H1 (cell line): ENCODE data around the gene PARD3. TPM values are rescaled to one million over a fixed set of nuclear protein-coding genes. Genes with fewer than 3 reads are reported as not detected.
A peak's percentile ranks its signal among the peaks of the same experiment; 100 is the strongest.

Experiments used
- CTCF ChIA-PET: fragments of 300-600 bp; sonication (Branson Sonifier 250); formaldehyde crosslinking; loops from one replicate; lab custom pipeline; 2021; ENCODE audit not compliant: partially characterized antibody; lab: Charles Lee
- POLR2A ChIA-PET: fragments of 300-600 bp; sonication (Branson Sonifier 250); formaldehyde crosslinking; loops from one replicate; lab custom pipeline; 2021; ENCODE audit warnings: inconsistent platforms; ENCODE audit not compliant: partially characterized antibody; lab: Charles Lee
- DNase-seq, 2 experiments: peaks; one replicate each; pipeline versions ENCODE4 v3.0.0 to v3.0.0-alpha.2; 2010 to 2022; ENCODE audit warnings: low spot score in 2 of 2, low read depth in 1 of 2, mixed read lengths in 1 of 2
- FAIRE-seq: peaks from 2 replicates; lab custom pipeline; 2011; peaks lifted over from hg19 to GRCh38; lab: Jason Lieb, UNC
- H2AFZ ChIP-seq: 2 replicates; pipeline ENCODE4 v1.8.1; 2012; ENCODE audit warnings: low read length, inconsistent platforms
- H2AK5ac ChIP-seq: 2 replicates; pipeline ENCODE4 v1.6.1; 2013; ENCODE audit warnings: low read depth, low read length
- H2BK120ac ChIP-seq: replicated peaks from 2 replicates; pipeline ENCODE3; 2013; ENCODE audit warnings: low read depth, low read length, inconsistent platforms
- H2BK12ac ChIP-seq: 2 replicates; pipeline ENCODE4 v1.6.1; 2013; ENCODE audit warnings: low read depth, low read length
- H2BK15ac ChIP-seq: 2 replicates; pipeline ENCODE4 v1.6.1; 2013; ENCODE audit warnings: low read length
- H2BK20ac ChIP-seq: 2 replicates; pipeline ENCODE4 v1.6.1; 2013; ENCODE audit warnings: low read length
- H2BK5ac ChIP-seq: 2 replicates; pipeline ENCODE4 v1.6.1; 2013; ENCODE audit warnings: low read depth, low read length
- H3K14ac ChIP-seq: 2 replicates; pipeline ENCODE4 v1.6.1; 2013; ENCODE audit warnings: inconsistent platforms; ENCODE audit not compliant: insufficient read length
- H3K18ac ChIP-seq: 2 replicates; pipeline ENCODE4 v1.6.1; 2013; ENCODE audit warnings: low read length; ENCODE audit errors: extremely low read depth
- H3K23ac ChIP-seq: 2 replicates; pipeline ENCODE4 v1.6.1; 2013; ENCODE audit warnings: inconsistent platforms; ENCODE audit not compliant: insufficient read length
- H3K23me2 ChIP-seq: 2 replicates; pipeline ENCODE4 v1.6.1; 2013; ENCODE audit warnings: low read depth, low read length
- H3K27ac ChIP-seq: 2 replicates; pipeline ENCODE4 v1.6.1; 2011; ENCODE audit warnings: low read depth, low read length, inconsistent platforms
- H3K27me3 ChIP-seq, 4 experiments: replicated peaks in 1 of 4; 1 replicate in 1 of 4; 2 replicates in 3 of 4; pipeline versions ENCODE4 v1.6.1 to v1.8.1; 2011 to 2013; ENCODE audit warnings: low read length in 3 of 4, mild to moderate bottlenecking in 3 of 4, inconsistent platforms in 2 of 4, mixed read lengths in 2 of 4, moderate library complexity in 1 of 4; ENCODE audit not compliant: control insufficient read depth in 3 of 4, insufficient read depth in 3 of 4; ENCODE audit errors: extremely low read depth in 1 of 4
- H3K36me3 ChIP-seq, 4 experiments: 2 replicates each; pipeline versions ENCODE4 v1.6.1 to v1.8.1; 2011 to 2013; ENCODE audit warnings: mild to moderate bottlenecking in 4 of 4, low read length in 3 of 4, moderate library complexity in 2 of 4, control low read depth in 1 of 4, inconsistent platforms in 1 of 4; ENCODE audit not compliant: insufficient read depth in 4 of 4, control insufficient read depth in 2 of 4
- H3K4ac ChIP-seq: replicated peaks from 2 replicates; pipeline ENCODE3; 2013; ENCODE audit warnings: low read length, low read depth, mixed read lengths, inconsistent platforms; ENCODE audit not compliant: insufficient read length
- H3K4me1 ChIP-seq, 4 experiments: replicated peaks in 1 of 4; 1 replicate in 1 of 4; 2 replicates in 3 of 4; pipeline versions ENCODE4 v1.6.1 to v1.8.1; 2011 to 2013; ENCODE audit warnings: low read length in 3 of 4, inconsistent platforms in 2 of 4, mixed read lengths in 1 of 4; ENCODE audit not compliant: insufficient read depth in 4 of 4, control insufficient read depth in 3 of 4
- H3K4me2 ChIP-seq, 2 experiments: 2 replicates each; pipeline versions ENCODE4 v1.6.1 to v1.8.1; 2011 to 2013; ENCODE audit warnings: low read depth in 2 of 2, low read length in 2 of 2, control low read depth in 1 of 2, inconsistent platforms in 1 of 2, mild to moderate bottlenecking in 1 of 2; ENCODE audit not compliant: insufficient read depth in 1 of 2
- H3K4me3 ChIP-seq, 4 experiments: fragments of 200-600, 300-600 bp in 1 of 4; sonication (generic), shearing (Covaris generic), sonication (Bioruptor Twin) in 1 of 4; 2 replicates each; pipeline versions ENCODE4 v1.5.1 to v1.8.1; 2011 to 2016; ENCODE audit warnings: low read length in 4 of 4, low read depth in 3 of 4, control low read depth in 2 of 4, inconsistent platforms in 2 of 4, mild to moderate bottlenecking in 2 of 4, mixed read lengths in 1 of 4, moderate library complexity in 1 of 4; ENCODE audit not compliant: insufficient read depth in 2 of 4; ENCODE audit errors: extremely low read depth in 1 of 4
- H3K56ac ChIP-seq: replicated peaks from 2 replicates; pipeline ENCODE3; 2013; ENCODE audit warnings: low read depth, mild to moderate bottlenecking, mixed read lengths, low read length, inconsistent platforms; ENCODE audit not compliant: insufficient read length
- H3K79me1 ChIP-seq: 2 replicates; pipeline ENCODE4 v1.6.1; 2013; ENCODE audit warnings: low read depth, low read length, control low read depth
- H3K79me2 ChIP-seq, 2 experiments: 2 replicates each; pipeline versions ENCODE4 v1.6.1 to v1.8.1; 2012 to 2013; ENCODE audit warnings: low read length in 2 of 2, mild to moderate bottlenecking in 2 of 2, inconsistent platforms in 1 of 2; ENCODE audit not compliant: insufficient read depth in 2 of 2, control insufficient read depth in 1 of 2
- H3K9ac ChIP-seq, 4 experiments: replicated peaks in 1 of 4; 1 replicate in 1 of 4; 2 replicates in 3 of 4; pipeline versions ENCODE4 v1.6.1 to v1.8.1; 2011 to 2013; ENCODE audit warnings: low read depth in 3 of 4, low read length in 3 of 4, control low read depth in 2 of 4, mild to moderate bottlenecking in 2 of 4, moderate library complexity in 2 of 4, inconsistent platforms in 1 of 4; ENCODE audit errors: extremely low read depth in 1 of 4
- H3K9me3 ChIP-seq, 2 experiments: 2 replicates each; pipeline versions ENCODE4 v1.6.1 to v1.8.1; 2012 to 2013; ENCODE audit warnings: mild to moderate bottlenecking in 2 of 2, moderate library complexity in 2 of 2, control low read depth in 1 of 2, inconsistent platforms in 1 of 2, low read depth in 1 of 2, low read length in 1 of 2, mixed read lengths in 1 of 2; ENCODE audit not compliant: insufficient read depth in 2 of 2
- H4K20me1 ChIP-seq, 2 experiments: replicated peaks in 1 of 2; 2 replicates each; pipeline versions ENCODE3 to v1.8.1; 2011 to 2013; ENCODE audit warnings: inconsistent platforms in 2 of 2, low read length in 2 of 2, mild to moderate bottlenecking in 1 of 2; ENCODE audit not compliant: insufficient read depth in 2 of 2, control insufficient read depth in 1 of 2
- H4K5ac ChIP-seq: 2 replicates; pipeline ENCODE4 v1.6.1; 2013; ENCODE audit warnings: low read length, low read depth, mixed read lengths, inconsistent platforms; ENCODE audit not compliant: insufficient read length
- H4K8ac ChIP-seq: 2 replicates; pipeline ENCODE4 v1.8.0; 2013; ENCODE audit warnings: mild to moderate bottlenecking, moderate library complexity, low read length, inconsistent platforms; ENCODE audit not compliant: insufficient read depth; ENCODE audit errors: extremely low read depth
- H4K91ac ChIP-seq: replicated peaks from 2 replicates; pipeline ENCODE3; 2013; ENCODE audit warnings: low read length, mixed read lengths, inconsistent platforms; ENCODE audit not compliant: insufficient read length
- ASH2L ChIP-seq: fragments of 200-600, 300-600 bp; sonication (generic); IDR thresholded peaks from one replicate; pipeline ENCODE4 v1.7.1; 2017; ENCODE audit warnings: low read length
- BACH1 ChIP-seq: IDR thresholded peaks from 2 replicates; pipeline ENCODE4 v1.6.1; 2012; ENCODE audit warnings: low read length, improper control_type of control experiment
- EGR1 ChIP-seq: IDR thresholded peaks from 2 replicates; pipeline ENCODE4 v1.6.1; 2011; ENCODE audit warnings: low read depth, low read length, borderline replicate concordance
- EP300 ChIP-seq, 2 experiments: IDR thresholded peaks; 1 replicate in 1 of 2; 2 replicates in 1 of 2; pipeline ENCODE4 v1.6.1; 2011 to 2012; ENCODE audit warnings: low read depth in 2 of 2, low read length in 2 of 2, mild to moderate bottlenecking in 2 of 2, borderline replicate concordance in 1 of 2, inconsistent platforms in 1 of 2, moderate library complexity in 1 of 2
- GABPA ChIP-seq: IDR thresholded peaks from 2 replicates; pipeline ENCODE4 v1.6.1; 2011; ENCODE audit warnings: mild to moderate bottlenecking, low read length, moderate library complexity, borderline replicate concordance; ENCODE audit not compliant: insufficient read depth
- HDAC2 ChIP-seq, 2 experiments: fragments of 300-600 bp in 1 of 2; sonication (generic) in 1 of 2; IDR thresholded peaks; 2 replicates each; pipeline ENCODE4 v1.6.1; 2011 to 2012; ENCODE audit warnings: low read depth in 2 of 2, low read length in 2 of 2, mild to moderate bottlenecking in 2 of 2, moderate library complexity in 2 of 2, borderline replicate concordance in 1 of 2, inconsistent platforms in 1 of 2
- NANOG ChIP-seq: IDR thresholded peaks from 2 replicates; pipeline ENCODE4 v1.6.1; 2011; ENCODE audit warnings: low read length, low read depth, mild to moderate bottlenecking, inconsistent platforms; ENCODE audit not compliant: insufficient read depth, poor library complexity, severe bottlenecking
- POU5F1 ChIP-seq: IDR thresholded peaks from 2 replicates; pipeline ENCODE4 v1.6.1; 2011; ENCODE audit warnings: low read depth, mild to moderate bottlenecking, low read length, moderate library complexity
- WGBS, 2 experiments: shearing (Covaris generic) in 1 of 2; methylation state at CpG; one replicate each; pipeline versions ENCODE4 v1.1.6 to v1.1.7; 2013 to 2015; ENCODE audit warnings: low lambda C conversion rate in 2 of 2, mixed read lengths in 2 of 2, inconsistent platforms in 1 of 2, low coverage in 1 of 2, missing lambda C conversion rate in 1 of 2; ENCODE audit not compliant: insufficient replicate concordance in 2 of 2, insufficient coverage in 1 of 2, insufficient read length in 1 of 2; ENCODE audit errors: extremely low coverage in 1 of 2, missing lambda C conversion rate in 1 of 2; 5-methylcytosine and 5-hydroxymethylcytosine counted together
- polyA plus RNA-seq, 7 experiments: library from polyadenylated mRNA; depleted of rRNA in 3 of 7; stranded (reverse) in 5 of 7; unstranded in 2 of 7; fragments of >200 nt in 5 of 7; fragments of 200-250 nt in 2 of 7; gene quantifications; 1 replicate in 5 of 7; 2 replicates in 1 of 7; 4 replicates in 1 of 7; pipeline versions ENCODE4 v1.2.1 to v1.2.3, GENCODE V29; 2011 to 2013; ENCODE audit warnings: missing spikeins in 2 of 7, mixed read lengths in 2 of 7
- total RNA-seq: library from RNA; stranded (reverse); fragmentation: NEBNext Ultra II Directional; extraction: Animal tissue kit (Norgen Biotek cat#: 25700); gene quantifications from 2 replicates; pipeline ENCODE4 v1.2.1, GENCODE V29; 2021
- TF ChIP-seq, protein P1 (sequence below), 3 experiments: IDR thresholded peaks; 1 replicate in 2 of 3; 2 replicates in 1 of 3; pipeline versions ENCODE4 v1.5.1 to v1.6.1; 2011; ENCODE audit warnings: low read length in 3 of 3, mild to moderate bottlenecking in 3 of 3, inconsistent platforms in 2 of 3, low read depth in 1 of 3, moderate library complexity in 1 of 3; ENCODE audit not compliant: insufficient read depth in 1 of 3; ENCODE audit errors: control extremely low read depth in 1 of 3

Gene PARD3
- total and polyA plus RNA-seq, 2 of the 8 experiments (the other 6 are each of a cell fraction or from before 2014, with no cell fraction given) = 19.7 to 49.1 TPM

DNA sequence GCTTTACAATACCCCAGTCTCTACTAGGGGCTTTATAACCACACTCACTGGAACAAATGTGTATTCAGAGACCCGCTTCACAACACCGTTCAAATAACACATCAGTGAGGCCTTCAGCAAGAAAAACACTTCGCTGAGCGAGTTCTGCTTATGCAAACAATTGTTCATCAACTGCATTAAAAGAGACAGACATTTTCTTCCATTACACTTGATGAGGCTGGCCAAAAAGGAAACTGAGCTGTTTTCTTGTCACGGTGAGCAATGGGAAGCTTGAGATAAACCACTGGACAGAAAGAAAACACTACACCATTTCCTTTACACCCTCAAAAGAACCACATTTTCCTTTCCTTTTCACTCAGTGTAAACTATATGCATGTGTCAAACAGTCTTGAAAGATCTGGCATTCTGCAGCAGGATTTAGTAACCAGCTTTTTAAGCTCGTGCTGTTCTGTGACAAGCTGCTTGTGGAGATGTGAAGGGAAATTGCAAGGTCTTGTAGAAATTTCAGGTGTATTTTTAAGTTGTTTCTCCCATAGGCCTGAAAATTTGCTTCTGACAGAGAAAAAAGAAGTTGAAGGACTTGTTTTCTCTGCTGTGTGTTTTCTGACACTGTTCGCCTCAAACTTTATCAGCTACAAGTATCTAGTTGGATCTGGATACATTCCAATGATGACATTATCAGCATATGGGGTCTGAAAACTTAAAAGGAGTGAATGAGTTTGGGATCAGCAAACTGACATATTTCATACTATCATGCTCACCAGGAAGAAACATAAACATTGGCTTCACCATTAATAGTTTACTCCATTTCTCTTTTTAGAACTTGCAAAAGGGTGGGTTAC, 693.1 kb downstream of the PARD3 start:
- POLR2A ChIA-PET = no interaction called here

More for the DNA sequence above, 693.1 kb downstream of the PARD3 start:
- H3K9ac ChIP-seq = no peak overlapping the region; a peak in 1 of 7 replicates
- no peak overlapping the region for H4K91ac ChIP-seq
- H3K56ac ChIP-seq = no peak overlapping the region
- H2BK5ac ChIP-seq = no peak overlapping the region
- WGBS, 2 experiments = 93% methylated on average over 7 of the region's 7 CpGs; no CpG with 5 or more reads in 1 of the 2 experiments
- H3K79me1 ChIP-seq = no peaks in the 10 kb centered on the region
- peaks cover 0 to 5% (median 2%) of the 10 kb centered on the region in 4 experiments; a peak in 3 of 7 replicates for H3K4me1 ChIP-seq
- no peak overlapping the region for H3K4ac ChIP-seq
- H3K36me3 ChIP-seq = no peaks in the 10 kb centered on the region
- H3K27me3 ChIP-seq = no peaks in the 10 kb centered on the region
- H3K79me2 ChIP-seq = no peaks in the 10 kb centered on the region
- no peak overlapping the region for H4K8ac ChIP-seq
- no peaks in the 10 kb centered on the region for H4K20me1 ChIP-seq
- H3K9me3 ChIP-seq = no peaks in the 10 kb centered on the region
- H3K4me2 ChIP-seq = no peak overlapping the region
- H3K14ac ChIP-seq = no peak overlapping the region
- CTCF ChIA-PET = interaction anchor here (0.6 kb wide), 1 partner anchor 63 kb away, joined by 3 read pairs; no protein-coding TSS in a partner anchor
- H3K23ac ChIP-seq = no peak overlapping the region
- no peak overlapping the region for H3K4me3 ChIP-seq
- no peak overlapping the region for H2BK12ac ChIP-seq
- no peak for TF ChIP-seq GABPA
- TF ChIP-seq EGR1 = no peak
- no peak for TF ChIP-seq ASH2L
- no peak for TF ChIP-seq EP300 (IDR thresholded peaks at IDR 0.05; ENCODE audit: borderline replicate concordance in 1 of 2, low read depth in 2 of 2, low read length in 2 of 2)
- TF ChIP-seq, protein P1, sequence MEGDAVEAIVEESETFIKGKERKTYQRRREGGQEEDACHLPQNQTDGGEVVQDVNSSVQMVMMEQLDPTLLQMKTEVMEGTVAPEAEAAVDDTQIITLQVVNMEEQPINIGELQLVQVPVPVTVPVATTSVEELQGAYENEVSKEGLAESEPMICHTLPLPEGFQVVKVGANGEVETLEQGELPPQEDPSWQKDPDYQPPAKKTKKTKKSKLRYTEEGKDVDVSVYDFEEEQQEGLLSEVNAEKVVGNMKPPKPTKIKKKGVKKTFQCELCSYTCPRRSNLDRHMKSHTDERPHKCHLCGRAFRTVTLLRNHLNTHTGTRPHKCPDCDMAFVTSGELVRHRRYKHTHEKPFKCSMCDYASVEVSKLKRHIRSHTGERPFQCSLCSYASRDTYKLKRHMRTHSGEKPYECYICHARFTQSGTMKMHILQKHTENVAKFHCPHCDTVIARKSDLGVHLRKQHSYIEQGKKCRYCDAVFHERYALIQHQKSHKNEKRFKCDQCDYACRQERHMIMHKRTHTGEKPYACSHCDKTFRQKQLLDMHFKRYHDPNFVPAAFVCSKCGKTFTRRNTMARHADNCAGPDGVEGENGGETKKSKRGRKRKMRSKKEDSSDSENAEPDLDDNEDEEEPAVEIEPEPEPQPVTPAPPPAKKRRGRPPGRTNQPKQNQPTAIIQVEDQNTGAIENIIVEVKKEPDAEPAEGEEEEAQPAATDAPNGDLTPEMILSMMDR (IDR thresholded peaks at IDR 0.05; ENCODE audit: control extremely low read depth in 1 of 3, insufficient read depth in 1 of 3, low read depth in 1 of 3, low read length in 3 of 3) = no peak
- TF ChIP-seq BACH1 = no peak
- TF ChIP-seq NANOG = no peak
- TF ChIP-seq POU5F1 = no peak
- TF ChIP-seq HDAC2 (IDR thresholded peaks at IDR 0.05; ENCODE audit: borderline replicate concordance in 1 of 2, low read depth in 2 of 2, low read length in 2 of 2) = no peak
- no peaks in the 10 kb centered on the region for H3K23me2 ChIP-seq
- H3K27ac ChIP-seq = no peak overlapping the region
- H2BK120ac ChIP-seq = no peak overlapping the region
- no peak overlapping the region for H2BK15ac ChIP-seq
- H4K5ac ChIP-seq = no peak overlapping the region
- DNase-seq (peak in 1 of 2 experiments; percentile 16), FAIRE-seq (no peak)
- H3K18ac ChIP-seq = no peak overlapping the region
- no peak overlapping the region for H2BK20ac ChIP-seq
- no peak overlapping the region for H2AK5ac ChIP-seq
- H2AFZ ChIP-seq = no peak overlapping the region
